HepG2 (cell line): ENCODE results near the gene CFAP43. TPM values are rescaled to one million over a fixed set of nuclear protein-coding genes. Genes with fewer than 3 reads are reported as not detected.
A peak's percentile ranks its signal among the peaks of the same experiment; 100 is the strongest.

Experiments
- ADNP ChIP-seq: sonication (generic); formaldehyde crosslinking; IDR thresholded peaks from 2 replicates; pipeline ENCODE4 v1.4.0; 2020; ENCODE audit warnings: missing genetic modification reagents
- ATF6 ChIP-seq: sonication (generic); formaldehyde crosslinking; conservative IDR thresholded peaks from 2 replicates; pipeline ENCODE4 v1.4.0; 2020; ENCODE audit warnings: missing genetic modification reagents
- ETV5 ChIP-seq: IDR thresholded peaks from 2 replicates; pipeline ENCODE4 v1.6.1; 2018; ENCODE audit warnings: missing biosample characterization, missing genetic modification reagents, inconsistent platforms, borderline replicate concordance
- FOXO4 ChIP-seq: sonication (generic); formaldehyde crosslinking; conservative IDR thresholded peaks from 2 replicates; pipeline ENCODE4 v1.8.1; 2023; ENCODE audit warnings: missing genetic modification reagents
- KLF11 ChIP-seq: IDR thresholded peaks from 2 replicates; pipeline ENCODE4 v1.6.1; 2016; ENCODE audit warnings: missing compliant biosample characterization
- MLXIP ChIP-seq: sonication (generic); formaldehyde crosslinking; IDR thresholded peaks from 2 replicates; pipeline ENCODE4 v1.9.0; 2021; ENCODE audit warnings: missing genetic modification reagents, borderline replicate concordance
- NAIF1 ChIP-seq: sonication (generic); formaldehyde crosslinking; IDR thresholded peaks from 2 replicates; pipeline ENCODE4 v1.5.0; 2020; ENCODE audit warnings: mild to moderate bottlenecking, missing genetic modification reagents, borderline replicate concordance
- NCOA2 ChIP-seq: sonication (generic); formaldehyde crosslinking; IDR thresholded peaks from 2 replicates; pipeline ENCODE4 v1.8.0; 2022; ENCODE audit warnings: inconsistent platforms
- RCOR2 ChIP-seq: IDR thresholded peaks from 2 replicates; pipeline ENCODE4 v1.6.1; 2016; ENCODE audit warnings: missing biosample characterization, missing genetic modification reagents
- RFXANK ChIP-seq: IDR thresholded peaks from 2 replicates; pipeline ENCODE4 v1.6.1; 2016
- TEAD3 ChIP-seq: optimal IDR thresholded peaks from 2 replicates; pipeline ENCODE3; 2016; ENCODE audit warnings: borderline replicate concordance
- TOPORS ChIP-seq: sonication (generic); formaldehyde crosslinking; IDR thresholded peaks from 2 replicates; pipeline ENCODE4 v1.8.0; 2023; ENCODE audit warnings: mild to moderate bottlenecking, missing genetic modification reagents
- ZBED4 ChIP-seq: sonication (generic); formaldehyde crosslinking; IDR thresholded peaks from 2 replicates; pipeline ENCODE4 v1.4.0; 2020; ENCODE audit warnings: missing genetic modification reagents, borderline replicate concordance
- ZNF577 ChIP-seq: sonication (generic); formaldehyde crosslinking; IDR thresholded peaks from 2 replicates; pipeline ENCODE4 v1.4.0; 2020; ENCODE audit warnings: mild to moderate bottlenecking, low read depth, missing genetic modification reagents, borderline replicate concordance
- ZNF7 ChIP-seq: IDR thresholded peaks from 2 replicates; pipeline ENCODE4 v1.6.1; 2016; ENCODE audit warnings: missing biosample characterization, missing genetic modification reagents
- ZSCAN30 ChIP-seq: sonication (generic); formaldehyde crosslinking; IDR thresholded peaks from 2 replicates; pipeline ENCODE4 v1.5.0; 2020; ENCODE audit warnings: mild to moderate bottlenecking, missing genetic modification reagents
- polyA plus RNA-seq, 8 experiments: library from polyadenylated mRNA; depleted of rRNA in 3 of 8; stranded (reverse) in 7 of 8; unstranded in 1 of 8; fragments of >200 nt; fragmentation: Illumina TruSeq in 4 of 8; extraction: Trizol in 4 of 8; gene quantifications; 2 replicates each; pipeline versions ENCODE4 v1.2.1 to v1.2.3, GENCODE V29; 2011 to 2016; ENCODE audit warnings: low read depth in 4 of 8, missing spikeins in 1 of 8, mixed read lengths in 1 of 8; ENCODE audit not compliant: insufficient read depth in 1 of 8
- total RNA-seq, 5 experiments: library from RNA; depleted of rRNA; stranded (reverse); fragments of >200 nt; fragmentation: Illumina TruSeq; extraction: Trizol; gene quantifications; 2 replicates each; pipeline ENCODE4 v1.2.3, GENCODE V29; 2016; ENCODE audit warnings: low read depth in 1 of 5
- TF ChIP-seq, protein P1 (sequence below): sonication (generic); formaldehyde crosslinking; IDR thresholded peaks from 2 replicates; pipeline ENCODE4 v1.5.1; 2020; ENCODE audit warnings: missing genetic modification reagents, mild to moderate bottlenecking, borderline replicate concordance
- TF ChIP-seq, protein P2 (sequence below): sonication (generic); formaldehyde crosslinking; IDR thresholded peaks from 2 replicates; pipeline ENCODE4 v1.4.0; 2020; ENCODE audit warnings: missing genetic modification reagents

CFAP43 gene
- total and polyA plus RNA-seq, 2 of the 13 experiments (the other 11 are each of a cell fraction or from before 2014, with no cell fraction given), result 0.24 to 0.38 TPM

DNA sequence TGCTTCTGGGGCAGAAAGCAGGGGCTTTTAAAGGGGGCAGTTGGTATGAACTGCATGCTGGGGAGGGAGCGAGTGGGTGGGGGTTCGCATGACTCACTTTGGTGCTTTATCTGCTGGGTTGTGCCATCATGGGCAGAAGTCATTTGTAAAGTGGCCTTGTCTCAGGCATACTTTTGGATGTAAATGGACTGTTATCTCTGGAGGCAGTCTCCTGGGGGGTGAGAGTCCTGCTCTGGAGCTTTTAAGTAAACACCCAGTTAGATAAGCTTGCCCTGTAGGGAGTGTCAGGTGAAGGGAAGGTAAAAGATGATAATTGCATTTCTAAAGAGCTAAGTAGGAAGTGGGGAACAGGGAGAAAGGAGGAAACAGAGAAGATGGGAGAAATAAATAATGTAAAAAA is 20.9 kb upstream of the CFAP43 start (continued):
- TF ChIP-seq ZBED4 (CRISPR knock-in tag) (peak; percentile 66; the same call in 1 of the 2 replicates), TEAD3 (peak; percentile 84), NCOA2 (peak; percentile 92), TOPORS (CRISPR knock-in tag) (no peak), ETV5 (CRISPR knock-in tag) (peak; percentile 56; the same call in 1 of the 2 replicates), ZNF7 (CRISPR knock-in tag) (no peak), FOXO4 (CRISPR knock-in tag) (0 out of 2 replicates have a peak, but pooled peaks have one; percentile 57), NAIF1 (CRISPR knock-in tag) (no peak), ADNP (CRISPR knock-in tag) (no peak), KLF11 (no peak), ATF6 (CRISPR knock-in tag) (no peak), RFXANK (CRISPR knock-in tag) (no peak), MLXIP (CRISPR knock-in tag) (no peak), ZSCAN30 (CRISPR knock-in tag) (no peak), ZNF577 (CRISPR knock-in tag) (no peak), RCOR2 (peak; percentile 73; the same call in 1 of the 2 replicates)
- TF ChIP-seq, protein P1, sequence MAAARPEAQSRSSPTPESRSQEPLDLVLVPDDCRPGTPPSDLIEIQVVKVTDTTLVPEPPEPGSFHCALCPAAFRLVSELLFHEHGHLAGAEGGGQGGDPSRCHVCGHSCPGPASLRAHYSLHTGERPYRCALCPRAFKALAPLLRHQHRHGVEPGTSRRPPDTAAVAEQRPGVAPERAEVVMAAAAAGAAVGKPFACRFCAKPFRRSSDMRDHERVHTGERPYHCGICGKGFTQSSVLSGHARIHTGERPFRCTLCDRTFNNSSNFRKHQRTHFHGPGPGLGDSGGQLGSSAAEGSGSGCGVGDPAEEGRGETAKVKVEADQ, result no peak
- TF ChIP-seq, protein P2, sequence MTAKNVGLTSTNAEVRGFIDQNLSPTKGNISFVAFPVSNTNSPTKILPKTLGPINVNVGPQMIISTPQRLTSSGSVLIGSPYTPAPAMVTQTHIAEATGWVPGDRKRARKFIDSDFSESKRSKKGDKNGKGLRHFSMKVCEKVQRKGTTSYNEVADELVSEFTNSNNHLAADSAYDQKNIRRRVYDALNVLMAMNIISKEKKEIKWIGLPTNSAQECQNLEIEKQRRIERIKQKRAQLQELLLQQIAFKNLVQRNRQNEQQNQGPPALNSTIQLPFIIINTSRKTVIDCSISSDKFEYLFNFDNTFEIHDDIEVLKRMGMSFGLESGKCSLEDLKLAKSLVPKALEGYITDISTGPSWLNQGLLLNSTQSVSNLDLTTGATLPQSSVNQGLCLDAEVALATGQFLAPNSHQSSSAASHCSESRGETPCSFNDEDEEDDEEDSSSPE (CRISPR knock-in tag), result peak; percentile 29; the same call in 1 of the 2 replicates
